RKO (cell line): ENCODE measurements around the gene NLRP9.

Experiments used
- DNase-seq: peaks from one replicate; pipeline ENCODE4 v3.0.0-alpha.2; 2016; ENCODE audit warnings: low spot score

The NLRP9 gene

DNA sequence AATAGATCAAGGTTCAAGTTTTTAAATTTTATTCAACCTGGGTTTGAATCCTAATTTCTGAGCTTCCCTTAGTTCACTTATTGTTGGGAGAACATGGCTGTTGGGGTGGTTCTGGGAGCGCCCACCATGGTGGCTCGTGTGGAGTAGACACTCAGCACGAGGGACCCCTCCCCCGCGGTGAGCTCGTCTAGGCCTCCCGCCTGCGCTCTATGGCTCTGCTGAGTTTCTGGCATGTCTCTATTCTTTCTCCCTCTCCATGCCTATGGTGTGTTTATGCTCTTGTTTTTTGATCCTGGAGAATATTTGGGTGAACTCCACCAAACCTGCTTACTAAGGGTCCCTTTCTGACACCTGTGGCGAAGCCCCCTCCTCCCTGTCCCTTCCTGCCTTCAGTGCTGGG lies 64.7 kb downstream of the NLRP9 start:
- DNase-seq, result no peak

DNA sequence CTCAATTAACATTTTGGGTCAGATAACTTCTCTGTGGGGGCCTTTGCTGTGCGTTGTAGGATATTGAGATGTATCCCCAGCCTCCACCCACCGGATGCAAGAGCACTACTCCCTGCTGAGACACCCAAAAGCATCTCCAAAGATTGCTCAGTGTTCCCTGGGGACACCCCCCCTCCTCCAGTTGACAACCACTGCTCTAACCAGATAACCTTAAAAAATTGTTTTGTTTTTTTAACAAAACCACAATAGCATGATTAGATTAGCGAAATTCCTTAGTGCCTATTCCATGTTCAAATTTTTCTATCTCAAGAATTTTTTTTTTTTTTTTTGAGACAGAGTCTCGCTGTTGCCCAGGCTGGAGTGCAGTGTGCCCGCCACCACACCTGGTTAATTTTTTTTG lies 65.8 kb downstream of the NLRP9 start:
- DNase-seq, result no peak

DNA sequence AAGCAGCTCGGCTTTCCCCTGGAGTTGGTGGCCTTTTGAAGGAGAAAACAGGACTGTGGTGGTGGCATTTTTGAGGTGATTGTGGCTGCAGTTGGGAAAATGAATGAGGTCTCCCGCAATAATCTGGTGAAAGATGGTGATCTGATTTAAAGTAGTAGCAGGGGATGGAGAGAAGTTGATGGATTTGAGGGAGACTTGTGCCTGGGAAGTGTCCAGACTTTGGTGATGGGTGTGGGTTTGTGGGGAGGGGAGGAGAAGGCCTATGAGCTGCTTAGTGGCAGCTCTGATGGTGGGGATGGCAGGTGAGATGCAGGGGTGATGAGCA lies 67.2 kb downstream of the NLRP9 start:
- DNase-seq, result no peak

- no peak for DNase-seq
Measured at GRCh38 chr19:55670280-55671053, 67.7 kb downstream of the NLRP9 start.

GRCh38 chr19:55669418-55670279 lies 68.6 kb downstream of the NLRP9 start:
- no peak for DNase-seq

GRCh38 chr19:55668603-55669348 lies 69.4 kb downstream of the NLRP9 start:
- no peak for DNase-seq

- DNase-seq, result no peak
Measured at GRCh38 chr19:55667958-55668357, 70.2 kb downstream of the NLRP9 start.

GRCh38 chr19:55667511-55667910 lies 70.7 kb downstream of the NLRP9 start:
- no peak for DNase-seq

DNA sequence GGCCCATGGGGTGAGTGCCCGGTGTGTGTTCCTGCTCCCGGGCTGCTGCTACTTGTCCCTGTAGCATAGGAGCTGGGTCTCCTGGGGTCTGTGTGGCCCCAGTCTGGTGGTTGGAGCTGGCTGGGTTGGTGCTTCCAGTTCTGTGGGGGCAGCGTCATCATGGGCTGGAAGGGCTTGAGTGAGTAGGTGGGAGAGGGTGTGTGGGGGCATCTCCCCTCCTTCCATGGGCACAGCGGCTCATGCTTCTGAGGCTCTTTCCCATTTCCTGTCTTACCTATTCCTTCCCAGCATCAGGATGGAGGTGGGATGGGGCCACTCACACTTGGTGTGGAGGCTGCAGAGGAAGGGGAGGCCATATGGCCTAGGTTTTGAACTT lies 71.2 kb downstream of the NLRP9 start:
- no peak for DNase-seq

DNA sequence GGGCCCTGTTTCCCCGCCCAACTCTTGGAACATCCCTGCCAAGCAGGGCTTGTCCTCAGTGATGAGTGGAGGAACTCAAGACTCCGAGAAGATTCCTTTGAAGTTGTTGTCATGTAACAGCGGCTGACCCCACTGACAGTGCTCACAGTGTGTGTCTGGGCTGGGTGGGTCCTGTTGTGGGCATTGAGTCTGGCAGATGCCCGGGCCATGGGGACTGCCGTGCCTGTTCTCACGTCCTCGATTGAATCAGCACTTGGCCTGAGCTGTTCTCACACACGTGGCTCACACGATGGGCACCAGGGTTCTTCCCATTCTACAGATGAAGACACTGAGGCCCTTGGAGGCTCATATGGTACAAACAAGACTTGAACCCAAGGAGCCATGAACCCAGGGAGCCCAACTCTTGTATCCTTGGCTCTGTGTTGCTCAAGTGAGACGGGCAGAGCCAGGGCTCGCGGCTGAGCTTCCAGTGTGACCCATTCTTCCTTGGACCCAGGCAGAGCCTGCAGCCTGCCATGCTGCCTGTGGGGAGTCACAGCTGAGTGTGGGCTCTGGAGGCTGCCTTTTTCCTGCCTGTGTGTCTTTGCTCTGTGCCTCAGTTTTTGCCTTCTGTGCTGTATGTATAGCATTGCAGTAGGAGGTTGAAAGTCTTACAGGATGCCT lies 71.7 kb downstream of the NLRP9 start:
- no peak for DNase-seq

GRCh38 chr19:55663846-55664536 lies 74.2 kb downstream of the NLRP9 start:
- no peak for DNase-seq

- DNase-seq, result no peak
Measured at GRCh38 chr19:55661826-55662225, 76.4 kb downstream of the NLRP9 start.

GRCh38 chr19:55660991-55661390 lies 77.2 kb downstream of the NLRP9 start:
- no peak for DNase-seq

DNA sequence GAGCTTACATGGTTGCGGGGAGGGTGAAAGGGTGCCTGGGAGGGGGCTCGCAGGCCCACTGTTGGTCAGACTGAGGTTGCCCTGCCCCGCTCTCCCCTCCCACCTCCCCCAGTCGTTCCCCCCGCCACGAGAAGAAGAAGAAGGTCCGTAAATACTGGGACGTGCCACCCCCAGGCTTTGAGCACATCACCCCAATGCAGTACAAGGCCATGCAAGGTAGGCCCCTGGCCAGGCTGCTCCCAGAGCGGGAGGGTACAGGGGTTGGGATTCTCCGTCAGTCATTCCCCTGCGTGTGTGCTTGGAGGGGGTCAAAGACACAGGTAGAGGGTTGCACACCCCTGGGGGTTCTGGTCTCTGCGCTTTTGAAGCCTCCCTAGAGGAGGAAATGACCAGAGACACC lies 77.8 kb downstream of the NLRP9 start:
- DNase-seq, result no peak

GRCh38 chr19:55659822-55660221 lies 78.4 kb downstream of the NLRP9 start:
- no peak for DNase-seq

DNA sequence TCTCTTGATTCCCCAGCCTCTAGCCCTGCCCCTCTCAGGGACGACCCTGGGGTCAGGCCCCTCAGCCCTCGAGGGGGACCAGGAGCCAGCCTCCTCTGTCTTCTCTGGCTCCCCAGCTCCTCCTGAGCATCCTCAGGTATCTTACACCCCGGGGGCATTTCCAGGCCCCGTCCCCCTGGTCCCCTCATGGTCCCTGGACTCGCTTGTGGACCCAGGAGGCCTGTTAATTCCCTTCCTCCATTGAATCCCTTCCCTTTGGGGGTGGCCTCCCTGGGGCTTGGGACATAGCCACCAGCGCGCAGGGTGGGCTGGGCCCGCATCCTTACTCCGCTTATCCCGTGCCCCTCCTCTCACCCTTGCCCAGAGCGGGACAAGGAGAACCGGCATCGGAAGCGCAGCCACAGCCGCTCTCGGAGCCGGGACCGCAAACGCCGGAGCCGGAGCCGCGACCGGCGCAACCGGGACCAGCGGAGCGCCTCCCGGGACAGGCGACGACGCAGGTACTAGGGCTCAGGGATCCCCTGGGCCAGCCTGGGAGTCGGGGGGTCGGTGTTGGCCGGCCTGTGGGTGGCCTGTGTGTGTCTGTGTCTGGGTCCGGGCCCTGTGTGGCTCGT lies 79.2 kb downstream of the NLRP9 start:
- DNase-seq, result no peak
